ENCODE results near the gene KCNN3.
A peak's percentile ranks its signal among the peaks of the same experiment; 100 is the strongest.

Gene KCNN3

DNA sequence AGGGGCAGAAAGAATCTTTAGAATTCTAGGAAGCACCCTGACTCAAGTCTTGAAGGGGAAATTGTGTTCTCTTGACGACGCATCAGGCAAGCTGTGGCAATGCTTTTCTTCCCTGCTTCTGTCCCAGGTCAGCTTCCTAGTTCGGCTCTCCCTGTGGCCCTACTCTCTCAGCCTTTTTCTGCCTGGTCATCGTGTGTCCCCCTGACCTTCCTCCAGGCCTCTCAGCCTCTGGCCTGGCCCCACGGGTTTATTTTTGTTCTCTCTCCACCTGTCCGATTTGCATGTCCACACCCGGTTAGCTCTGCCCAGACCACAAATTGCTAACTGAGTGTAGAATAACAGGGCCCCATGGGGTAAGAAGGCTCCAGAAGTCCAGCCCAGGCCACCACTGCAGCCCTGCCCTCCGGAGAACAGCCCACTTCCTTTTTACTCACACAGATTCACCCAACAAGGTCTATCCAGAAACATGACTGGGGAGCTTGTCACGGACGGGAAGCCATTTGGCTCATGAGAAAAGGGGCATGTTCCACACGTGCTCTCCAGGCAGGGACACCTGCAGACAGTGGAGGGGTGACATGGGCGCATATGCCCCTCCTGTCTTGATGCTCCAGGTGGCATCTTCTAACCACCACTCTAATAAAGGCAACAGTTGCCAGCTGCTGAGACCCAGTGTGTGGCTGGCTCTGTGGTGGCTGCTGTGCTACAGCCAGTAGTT, 9.8 kb downstream of the KCNN3 start:
- peak in 1 of 2 experiments; percentile 17 for DNase-seq (ENCODE audit: low read depth in 1 of 2, low spot score in 1 of 2)

GRCh38 chr1:154859786-154860155, 10.3 kb downstream of the KCNN3 start:
- no peak for DNase-seq (ENCODE audit: low read depth in 1 of 2, low spot score in 1 of 2)
- TF ChIP-seq POLR2AphosphoS5 (IDR thresholded peaks at IDR 0.05; ENCODE audit: low read depth) (no peak), CTCF (IDR thresholded peaks at IDR 0.05; ENCODE audit: insufficient read depth, low read length) (no peak), SPI1 (IDR thresholded peaks at IDR 0.05; ENCODE audit: borderline replicate concordance, low read depth) (no peak), GABPA (IDR thresholded peaks at IDR 0.05; ENCODE audit: low read depth) (no peak)
- TF ChIP-seq, protein P1, sequence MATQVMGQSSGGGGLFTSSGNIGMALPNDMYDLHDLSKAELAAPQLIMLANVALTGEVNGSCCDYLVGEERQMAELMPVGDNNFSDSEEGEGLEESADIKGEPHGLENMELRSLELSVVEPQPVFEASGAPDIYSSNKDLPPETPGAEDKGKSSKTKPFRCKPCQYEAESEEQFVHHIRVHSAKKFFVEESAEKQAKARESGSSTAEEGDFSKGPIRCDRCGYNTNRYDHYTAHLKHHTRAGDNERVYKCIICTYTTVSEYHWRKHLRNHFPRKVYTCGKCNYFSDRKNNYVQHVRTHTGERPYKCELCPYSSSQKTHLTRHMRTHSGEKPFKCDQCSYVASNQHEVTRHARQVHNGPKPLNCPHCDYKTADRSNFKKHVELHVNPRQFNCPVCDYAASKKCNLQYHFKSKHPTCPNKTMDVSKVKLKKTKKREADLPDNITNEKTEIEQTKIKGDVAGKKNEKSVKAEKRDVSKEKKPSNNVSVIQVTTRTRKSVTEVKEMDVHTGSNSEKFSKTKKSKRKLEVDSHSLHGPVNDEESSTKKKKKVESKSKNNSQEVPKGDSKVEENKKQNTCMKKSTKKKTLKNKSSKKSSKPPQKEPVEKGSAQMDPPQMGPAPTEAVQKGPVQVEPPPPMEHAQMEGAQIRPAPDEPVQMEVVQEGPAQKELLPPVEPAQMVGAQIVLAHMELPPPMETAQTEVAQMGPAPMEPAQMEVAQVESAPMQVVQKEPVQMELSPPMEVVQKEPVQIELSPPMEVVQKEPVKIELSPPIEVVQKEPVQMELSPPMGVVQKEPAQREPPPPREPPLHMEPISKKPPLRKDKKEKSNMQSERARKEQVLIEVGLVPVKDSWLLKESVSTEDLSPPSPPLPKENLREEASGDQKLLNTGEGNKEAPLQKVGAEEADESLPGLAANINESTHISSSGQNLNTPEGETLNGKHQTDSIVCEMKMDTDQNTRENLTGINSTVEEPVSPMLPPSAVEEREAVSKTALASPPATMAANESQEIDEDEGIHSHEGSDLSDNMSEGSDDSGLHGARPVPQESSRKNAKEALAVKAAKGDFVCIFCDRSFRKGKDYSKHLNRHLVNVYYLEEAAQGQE (IDR thresholded peaks at IDR 0.05; ENCODE audit: insufficient replicate concordance, low read depth), result no peak
- Histone ChIP-seq H3K27me3 (ENCODE audit: insufficient read depth, poor library complexity, severe bottlenecking) (no peaks in the 10 kb centered on the region), H3K4me3 (replicated peaks; ENCODE audit: insufficient read depth, low read length) (no peak overlapping the region), H3K27ac (replicated peaks) (no peak overlapping the region)

More for the DNA sequence above, 9.8 kb downstream of the KCNN3 start:
- H3K27ac ChIP-seq (replicated peaks), result no peak overlapping the region
- TF ChIP-seq SPI1 (IDR thresholded peaks at IDR 0.05; ENCODE audit: borderline replicate concordance, low read depth) (no peak), GABPA (IDR thresholded peaks at IDR 0.05; ENCODE audit: low read depth) (no peak), CTCF (IDR thresholded peaks at IDR 0.05; ENCODE audit: insufficient read depth, low read length) (no peak), POLR2AphosphoS5 (IDR thresholded peaks at IDR 0.05; ENCODE audit: low read depth) (no peak)
- TF ChIP-seq, protein P1 (IDR thresholded peaks at IDR 0.05; ENCODE audit: insufficient replicate concordance, low read depth), result no peak
- no peak overlapping the region for H3K4me3 ChIP-seq (replicated peaks; ENCODE audit: insufficient read depth, low read length)
- H3K27me3 ChIP-seq (ENCODE audit: insufficient read depth, poor library complexity, severe bottlenecking), result no peaks in the 10 kb centered on the region

- no peak overlapping the region for H3K27ac ChIP-seq (replicated peaks)
- H3K27me3 ChIP-seq (ENCODE audit: insufficient read depth, poor library complexity, severe bottlenecking), result no peaks in the 10 kb centered on the region
- DNase-seq (ENCODE audit: low read depth in 1 of 2, low spot score in 1 of 2), result no peak
- TF ChIP-seq CTCF (IDR thresholded peaks at IDR 0.05; ENCODE audit: insufficient read depth, low read length), result no peak
- no peak for TF ChIP-seq POLR2AphosphoS5 (IDR thresholded peaks at IDR 0.05; ENCODE audit: low read depth)
- no peak for TF ChIP-seq GABPA (IDR thresholded peaks at IDR 0.05; ENCODE audit: low read depth)
- TF ChIP-seq, protein P1 (IDR thresholded peaks at IDR 0.05; ENCODE audit: insufficient replicate concordance, low read depth), result no peak
- no peak for TF ChIP-seq SPI1 (IDR thresholded peaks at IDR 0.05; ENCODE audit: borderline replicate concordance, low read depth)
- H3K4me3 ChIP-seq (replicated peaks; ENCODE audit: insufficient read depth, low read length), result no peak overlapping the region
Measured at GRCh38 chr1:154859151-154859785, 10.8 kb downstream of the KCNN3 start.
